ENCODE measurements around the gene MEX3C. TPM values are rescaled to one million over a fixed set of nuclear protein-coding genes. Genes with fewer than 3 reads are reported as not detected.

MEX3C gene
- total RNA-seq, 1 donor from 2014 or later = 53.5 TPM

DNA sequence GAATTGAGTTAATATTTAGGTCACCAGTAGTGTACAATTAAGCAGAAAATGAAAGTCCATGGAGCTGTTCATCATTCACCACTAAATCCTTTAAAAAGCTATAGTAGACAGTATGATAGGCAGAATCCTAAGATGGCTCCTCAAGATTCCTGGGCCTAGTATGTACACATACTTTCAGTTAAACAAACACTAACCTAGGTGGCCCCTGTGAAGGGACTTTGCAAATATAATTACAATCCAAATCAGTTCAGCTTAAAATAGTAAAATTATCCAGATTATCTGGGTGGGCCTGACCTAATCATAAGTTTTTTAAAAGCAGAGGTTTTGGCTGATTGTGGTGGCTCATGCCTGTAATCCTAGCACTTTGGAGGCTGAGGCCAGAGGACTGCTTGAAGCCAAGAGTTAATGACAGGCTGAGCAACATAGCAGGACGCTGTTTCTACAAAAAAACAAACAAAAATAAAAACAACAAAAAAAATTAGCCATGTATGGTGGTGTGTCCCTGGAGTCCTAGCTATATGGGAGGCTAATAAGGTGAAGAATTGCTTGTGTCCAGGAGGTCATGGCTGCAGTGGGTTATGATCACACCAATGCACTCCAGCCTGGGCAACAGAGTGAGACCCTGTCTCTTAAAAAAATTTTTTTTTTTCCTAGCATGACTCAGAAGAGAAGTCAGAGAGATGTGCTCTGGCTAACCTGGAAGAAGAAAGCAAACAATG is 13.9 kb downstream of the MEX3C start:
- peak overlapping the region; percentile 38 for H3K27ac Mint-ChIP-seq (ENCODE audit: unreplicated experiment)
- no peak for TF ChIP-seq CTCF (IDR thresholded peaks at IDR 0.05)
- H3K27me3 Mint-ChIP-seq (ENCODE audit: unreplicated experiment) = no peaks in the 10 kb centered on the region
- DNase-seq (ENCODE audit: extremely low spot score, unreplicated experiment) = no peak
- H3K9me3 Mint-ChIP-seq (ENCODE audit: unreplicated experiment) = no peaks in the 10 kb centered on the region
- peaks cover 10% of the 10 kb centered on the region for H3K36me3 Mint-ChIP-seq (ENCODE audit: unreplicated experiment)
- peaks cover 46% of the 10 kb centered on the region for H3K4me1 Mint-ChIP-seq (ENCODE audit: unreplicated experiment)
- no peak overlapping the region for H3K4me3 Mint-ChIP-seq (ENCODE audit: unreplicated experiment)

GRCh38 chr18:51182824-51183223 is 14.7 kb downstream of the MEX3C start:
- no peak for TF ChIP-seq CTCF (IDR thresholded peaks at IDR 0.05)
- peak overlapping the region; percentile 6 for H3K27ac Mint-ChIP-seq (ENCODE audit: unreplicated experiment)
- no peaks in the 10 kb centered on the region for H3K27me3 Mint-ChIP-seq (ENCODE audit: unreplicated experiment)
- peaks cover 52% of the 10 kb centered on the region for H3K4me1 Mint-ChIP-seq (ENCODE audit: unreplicated experiment)
- no peak for DNase-seq (ENCODE audit: extremely low spot score, unreplicated experiment)
- H3K4me3 Mint-ChIP-seq (ENCODE audit: unreplicated experiment) = no peak overlapping the region
- H3K36me3 Mint-ChIP-seq (ENCODE audit: unreplicated experiment) = peaks cover 10% of the 10 kb centered on the region
- H3K9me3 Mint-ChIP-seq (ENCODE audit: unreplicated experiment) = no peaks in the 10 kb centered on the region

GRCh38 chr18:51171625-51172259 is 25.7 kb downstream of the MEX3C start:
- no peak overlapping the region for H3K27ac Mint-ChIP-seq (ENCODE audit: unreplicated experiment)
- no peak overlapping the region for H3K4me3 Mint-ChIP-seq (ENCODE audit: unreplicated experiment)
- no peaks in the 10 kb centered on the region for H3K9me3 Mint-ChIP-seq (ENCODE audit: unreplicated experiment)
- DNase-seq (ENCODE audit: extremely low spot score, unreplicated experiment) = no peak
- peaks cover 3% of the 10 kb centered on the region for H3K4me1 Mint-ChIP-seq (ENCODE audit: unreplicated experiment)
- no peak for TF ChIP-seq CTCF (IDR thresholded peaks at IDR 0.05)
- H3K27me3 Mint-ChIP-seq (ENCODE audit: unreplicated experiment) = no peaks in the 10 kb centered on the region
- H3K36me3 Mint-ChIP-seq (ENCODE audit: unreplicated experiment) = peaks cover 17% of the 10 kb centered on the region

DNA sequence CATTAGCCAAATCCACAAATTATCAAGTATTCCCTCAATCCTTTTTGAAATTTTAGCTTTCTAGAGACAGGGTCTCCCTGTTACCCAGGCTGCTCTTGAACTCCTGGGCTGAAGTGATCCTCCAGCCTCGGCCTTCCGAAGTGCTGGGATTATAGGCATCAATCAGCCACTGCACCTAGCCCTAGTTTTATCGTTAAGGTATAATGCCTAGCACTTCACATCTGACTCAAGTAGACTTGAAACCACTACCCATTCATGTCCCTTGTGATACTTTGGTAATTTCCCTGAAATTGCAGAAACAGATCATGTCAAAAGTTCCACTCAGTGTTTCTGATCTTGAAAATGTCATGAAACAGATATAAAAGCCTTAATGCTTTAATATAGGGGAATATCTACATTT is 26.3 kb downstream of the MEX3C start:
- DNase-seq (ENCODE audit: extremely low spot score, unreplicated experiment) = no peak
- no peaks in the 10 kb centered on the region for H3K9me3 Mint-ChIP-seq (ENCODE audit: unreplicated experiment)
- peaks cover 3% of the 10 kb centered on the region for H3K4me1 Mint-ChIP-seq (ENCODE audit: unreplicated experiment)
- H3K4me3 Mint-ChIP-seq (ENCODE audit: unreplicated experiment) = no peak overlapping the region
- no peak for TF ChIP-seq CTCF (IDR thresholded peaks at IDR 0.05)
- H3K36me3 Mint-ChIP-seq (ENCODE audit: unreplicated experiment) = peaks cover 12% of the 10 kb centered on the region
- H3K27me3 Mint-ChIP-seq (ENCODE audit: unreplicated experiment) = no peaks in the 10 kb centered on the region
- no peak overlapping the region for H3K27ac Mint-ChIP-seq (ENCODE audit: unreplicated experiment)

DNA sequence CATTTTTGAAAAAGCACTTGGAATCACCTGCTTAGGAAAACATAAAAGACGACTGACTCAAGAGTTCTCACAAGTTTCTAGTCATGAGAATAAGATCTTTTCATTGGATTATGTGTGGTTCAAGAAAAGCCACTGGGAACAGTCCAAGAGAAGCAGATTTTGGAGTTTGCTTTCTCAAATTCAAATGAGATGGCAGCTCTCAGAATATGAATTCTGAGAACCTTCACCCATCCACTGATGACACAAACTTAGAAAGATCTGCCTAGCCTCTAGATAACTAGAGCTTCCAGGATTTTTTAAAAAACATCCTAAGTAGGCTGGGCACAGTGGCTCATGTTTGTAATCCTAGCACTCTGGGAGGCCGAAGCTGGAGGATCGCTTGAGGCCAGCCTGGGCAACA is 26.8 kb downstream of the MEX3C start:
- Mint-ChIP-seq H3K27me3 (ENCODE audit: unreplicated experiment) (no peaks in the 10 kb centered on the region), H3K4me3 (ENCODE audit: unreplicated experiment) (no peak overlapping the region), H3K27ac (ENCODE audit: unreplicated experiment) (no peak overlapping the region), H3K9me3 (ENCODE audit: unreplicated experiment) (no peaks in the 10 kb centered on the region), H3K4me1 (ENCODE audit: unreplicated experiment) (peaks cover 4% of the 10 kb centered on the region), H3K36me3 (ENCODE audit: unreplicated experiment) (peaks cover 11% of the 10 kb centered on the region)
- DNase-seq (ENCODE audit: extremely low spot score, unreplicated experiment) = no peak
- no peak for TF ChIP-seq CTCF (IDR thresholded peaks at IDR 0.05)

Measured in osteocyte (in vitro differentiated cells).